ENCODE data around the gene LGI4. TPM values are rescaled to one million over a fixed set of nuclear protein-coding genes. Genes with fewer than 3 reads are reported as not detected.
A peak's percentile ranks its signal among the peaks of the same experiment; 100 is the strongest.

The LGI4 gene
- total RNA-seq, result 59.3 TPM

GRCh38 chr19:35134601-35135242 lies at the start of gene LGI4:
Gene LGI4 (minus strand): TSS chr19:35135059. CDS start chr19:35134680, 379 bp downstream.
- Histone ChIP-seq H3K9me3 (no peaks in the 10 kb centered on the region), H3K4me3 (peak within 1 kb of the TSS; percentile 18 to 63), H3K4me1 (peaks cover 6 to 16% of the 10 kb centered on the region in 2 donors), H3K36me3 (no peaks in the 10 kb centered on the region), H3K27ac (peak within 1 kb of the TSS; percentile 17 to 69), H3K27me3 (no peaks in the 10 kb centered on the region)
- no peak for DNase-seq (ENCODE audit: low spot score in 2 of 2)
- intact Hi-C loops (cut with DNase I), result loop anchor here (1.0 kb wide), 3 partner anchors 10 to 67 kb away; no protein-coding TSS in a partner anchor
- no peak for TF ChIP-seq CTCF (IDR thresholded peaks at IDR 0.05)

GRCh38 chr19:35184267-35184666 lies 49.4 kb upstream of the LGI4 start:
- no peak overlapping the region for H3K27ac ChIP-seq
- H3K36me3 ChIP-seq, result no peaks in the 10 kb centered on the region
- DNase-seq (ENCODE audit: low spot score in 2 of 2), result no peak
- TF ChIP-seq CTCF (IDR thresholded peaks at IDR 0.05), result no peak
- no peaks in the 10 kb centered on the region for H3K4me1 ChIP-seq
- no peaks in the 10 kb centered on the region for H3K9me3 ChIP-seq
- no peak overlapping the region for H3K4me3 ChIP-seq
- H3K27me3 ChIP-seq, result no peaks in the 10 kb centered on the region
- intact Hi-C loops (cut with DNase I), result no loop called here

GRCh38 chr19:35181387-35181786 lies 46.5 kb upstream of the LGI4 start:
- Histone ChIP-seq H3K9me3 (no peaks in the 10 kb centered on the region), H3K4me1 (no peaks in the 10 kb centered on the region), H3K27me3 (no peaks in the 10 kb centered on the region), H3K36me3 (no peaks in the 10 kb centered on the region), H3K27ac (no peak overlapping the region), H3K4me3 (no peak overlapping the region)
- no peak for DNase-seq (ENCODE audit: low spot score in 2 of 2)
- intact Hi-C loops (cut with DNase I), result no loop called here
- no peak for TF ChIP-seq CTCF (IDR thresholded peaks at IDR 0.05)

GRCh38 chr19:35179830-35180229 lies 45.0 kb upstream of the LGI4 start:
- no peaks in the 10 kb centered on the region for H3K36me3 ChIP-seq
- no peaks in the 10 kb centered on the region for H3K4me1 ChIP-seq
- H3K27me3 ChIP-seq, result no peaks in the 10 kb centered on the region
- no peak overlapping the region for H3K27ac ChIP-seq
- no peak for DNase-seq (ENCODE audit: low spot score in 2 of 2)
- intact Hi-C loops (cut with DNase I), result no loop called here
- TF ChIP-seq CTCF (IDR thresholded peaks at IDR 0.05), result no peak
- no peaks in the 10 kb centered on the region for H3K9me3 ChIP-seq
- H3K4me3 ChIP-seq, result no peak overlapping the region

GRCh38 chr19:35178701-35179100 lies 43.8 kb upstream of the LGI4 start:
- no peaks in the 10 kb centered on the region for H3K4me1 ChIP-seq
- H3K27ac ChIP-seq, result no peak overlapping the region
- H3K36me3 ChIP-seq, result no peaks in the 10 kb centered on the region
- no peaks in the 10 kb centered on the region for H3K27me3 ChIP-seq
- no peak for TF ChIP-seq CTCF (IDR thresholded peaks at IDR 0.05)
- intact Hi-C loops (cut with DNase I), result no loop called here
- no peak overlapping the region for H3K4me3 ChIP-seq
- no peak for DNase-seq (ENCODE audit: low spot score in 2 of 2)
- H3K9me3 ChIP-seq, result no peaks in the 10 kb centered on the region

Data from ascending aorta (tissue), 2 donors.